Urinary bladder (tissue), 4 donors: ENCODE measurements around the gene FAAP20. TPM values are rescaled to one million over a fixed set of nuclear protein-coding genes. Genes with fewer than 3 reads are reported as not detected.

Source experiments
- DNase-seq: peaks from one replicate; pipeline ENCODE4 v3.0.0-alpha.2; 2015; ENCODE audit errors: extremely low spot score
- H3K27ac ChIP-seq: one replicate; pipeline ENCODE4 v1.5.1; 2013; ENCODE audit warnings: low read depth, mild to moderate bottlenecking, moderate library complexity
- H3K36me3 ChIP-seq: one replicate; pipeline ENCODE4 v1.6.1; 2013; ENCODE audit warnings: mild to moderate bottlenecking, moderate library complexity; ENCODE audit not compliant: insufficient read depth
- H3K4me1 ChIP-seq: one replicate; pipeline ENCODE4 v1.6.1; 2013; ENCODE audit warnings: mild to moderate bottlenecking, moderate library complexity; ENCODE audit not compliant: insufficient read depth
- H3K4me3 ChIP-seq: one replicate; pipeline ENCODE4 v1.5.1; 2013; ENCODE audit warnings: low read depth, low read length
- WGBS: extraction: QIAGEN DNeasy Blood & Tissue Kit; methylation state at CpG from one replicate; pipeline ENCODE4 v1.1.7; 2013; 5-methylcytosine and 5-hydroxymethylcytosine counted together
- polyA plus RNA-seq: library from polyadenylated mRNA; stranded (reverse); fragments of 200-250 nt; gene quantifications from one replicate; pipeline ENCODE4 v1.2.3, GENCODE V29; 2013
- total RNA-seq: library from RNA; depleted of rRNA; stranded (reverse); fragments of >200 nt; gene quantifications from one replicate; pipeline ENCODE4 v1.2.3, GENCODE V29; 2014
- donor health status: healthy with polysubstance abuse.
- donor health status: healthy.

The FAAP20 gene
- total and polyA plus RNA-seq, 2 donors = 14.6 to 96.4 TPM

DNA sequence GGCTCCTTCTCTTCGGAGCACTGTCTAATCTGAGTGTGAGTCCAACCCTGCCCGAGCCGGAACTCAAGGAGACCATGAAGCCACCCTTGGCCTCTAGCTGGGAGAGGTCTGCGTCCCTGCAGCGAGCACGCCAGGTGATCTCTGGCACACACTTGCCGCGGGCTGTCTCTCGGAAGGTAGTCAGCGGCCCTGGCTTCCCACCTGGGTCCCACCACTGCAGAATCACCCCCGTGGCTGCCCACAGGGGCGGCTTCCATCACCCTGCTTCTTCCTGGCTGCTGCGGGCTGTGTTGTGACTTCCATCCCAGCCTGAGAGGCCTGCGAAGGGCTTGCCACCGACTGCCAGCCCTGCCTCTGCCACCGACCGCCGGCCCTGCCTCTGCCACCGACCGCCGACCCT is 17.0 kb downstream of the FAAP20 start:
- DNase-seq = no peak
- Histone ChIP-seq H3K27ac (no peak overlapping the region), H3K4me1 (no peaks in the 10 kb centered on the region), H3K4me3 (no peak overlapping the region), H3K36me3 (no peaks in the 10 kb centered on the region)
- 95% methylated on average over 21 of the region's 21 CpGs for WGBS

DNA sequence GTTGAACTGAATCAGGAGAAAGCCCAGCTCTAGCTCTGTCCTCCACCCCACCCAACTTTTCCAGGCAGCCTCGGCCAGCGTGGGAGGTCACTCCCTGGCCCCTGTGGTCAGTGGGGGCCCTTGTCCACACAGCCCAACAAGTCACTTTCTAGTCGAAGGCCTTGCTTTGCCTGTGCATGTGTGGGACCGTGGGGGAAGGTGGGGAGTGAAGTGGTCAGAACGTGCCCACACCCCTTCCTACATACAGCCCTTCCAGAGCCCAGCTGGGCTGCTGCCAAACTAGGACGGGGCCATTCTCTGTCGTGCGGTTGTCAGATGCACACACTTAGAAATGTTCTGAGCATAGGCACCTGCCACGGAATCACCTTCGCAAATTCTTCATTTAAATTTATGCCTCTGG is 18.0 kb downstream of the FAAP20 start:
- no peak overlapping the region for H3K27ac ChIP-seq
- 65% methylated on average over 10 of the region's 10 CpGs for WGBS

DNA sequence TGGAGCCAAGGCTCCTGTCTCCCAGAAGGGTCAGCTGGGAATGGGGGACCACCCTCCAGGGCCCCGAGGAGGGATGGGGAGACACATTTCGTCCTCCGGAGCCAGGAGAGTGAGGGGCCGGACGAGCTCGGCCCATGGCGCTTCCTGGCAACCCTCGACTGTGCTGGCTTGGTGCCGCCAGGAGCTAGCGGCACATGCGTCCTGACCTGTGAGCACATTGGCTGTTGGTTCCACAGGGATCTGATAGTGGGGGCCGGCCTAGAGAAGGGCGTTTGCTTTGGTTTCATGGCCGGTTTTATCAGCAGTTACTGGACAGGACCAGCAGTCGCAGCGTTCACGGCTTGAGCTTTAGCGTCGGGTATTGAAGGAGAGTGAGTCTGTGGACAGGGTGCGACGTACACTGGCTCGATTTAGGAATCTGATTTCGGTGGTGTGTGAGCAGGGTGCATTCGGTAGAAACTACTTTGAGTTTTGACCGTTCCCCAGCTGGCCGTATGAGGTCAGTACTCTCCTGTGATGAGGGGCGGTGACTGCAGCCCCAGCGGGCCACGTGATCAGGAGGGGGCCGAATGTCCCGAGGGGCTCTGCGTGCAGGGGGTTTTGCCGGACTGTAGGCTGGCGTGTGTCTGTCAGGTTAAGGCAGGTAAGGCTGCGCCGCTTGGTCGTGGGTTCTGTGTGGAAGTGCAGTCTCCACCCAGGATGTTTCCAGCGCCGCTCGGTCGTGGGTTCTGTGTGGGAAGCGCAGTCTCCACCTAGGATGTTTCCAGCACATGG is 18.7 kb downstream of the FAAP20 start:
- Histone ChIP-seq H3K36me3 (no peaks in the 10 kb centered on the region), H3K4me1 (no peaks in the 10 kb centered on the region), H3K27ac (no peak overlapping the region), H3K4me3 (no peak overlapping the region)
- 80% methylated on average over 42 of the region's 42 CpGs for WGBS
- DNase-seq = no peak

More for the DNA sequence above, 18.0 kb downstream of the FAAP20 start:
- H3K4me3 ChIP-seq = no peak overlapping the region
- no peak for DNase-seq
- no peaks in the 10 kb centered on the region for H3K36me3 ChIP-seq
- no peaks in the 10 kb centered on the region for H3K4me1 ChIP-seq

DNA sequence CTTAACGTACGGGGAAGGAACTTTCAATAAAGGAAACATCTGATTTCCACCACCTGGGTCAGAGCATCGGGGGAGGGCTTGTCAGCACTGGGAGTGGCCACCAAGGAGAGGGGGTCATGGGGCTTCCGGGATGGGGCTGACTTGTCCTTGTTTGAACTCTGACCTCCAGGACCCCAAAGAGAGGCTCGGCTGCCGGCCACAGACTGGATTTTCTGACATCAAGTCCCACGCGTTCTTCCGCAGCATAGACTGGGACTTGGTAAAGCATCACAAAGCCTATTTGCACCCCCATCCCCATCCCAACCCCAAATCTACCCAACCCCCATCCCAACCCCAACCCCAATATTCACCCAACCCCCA is 19.5 kb downstream of the FAAP20 start:
- H3K27ac ChIP-seq = no peak overlapping the region
- no peaks in the 10 kb centered on the region for H3K4me1 ChIP-seq
- H3K36me3 ChIP-seq = no peaks in the 10 kb centered on the region
- DNase-seq = no peak
- 59% methylated on average over 9 of the region's 9 CpGs for WGBS
- H3K4me3 ChIP-seq = no peak overlapping the region

DNA sequence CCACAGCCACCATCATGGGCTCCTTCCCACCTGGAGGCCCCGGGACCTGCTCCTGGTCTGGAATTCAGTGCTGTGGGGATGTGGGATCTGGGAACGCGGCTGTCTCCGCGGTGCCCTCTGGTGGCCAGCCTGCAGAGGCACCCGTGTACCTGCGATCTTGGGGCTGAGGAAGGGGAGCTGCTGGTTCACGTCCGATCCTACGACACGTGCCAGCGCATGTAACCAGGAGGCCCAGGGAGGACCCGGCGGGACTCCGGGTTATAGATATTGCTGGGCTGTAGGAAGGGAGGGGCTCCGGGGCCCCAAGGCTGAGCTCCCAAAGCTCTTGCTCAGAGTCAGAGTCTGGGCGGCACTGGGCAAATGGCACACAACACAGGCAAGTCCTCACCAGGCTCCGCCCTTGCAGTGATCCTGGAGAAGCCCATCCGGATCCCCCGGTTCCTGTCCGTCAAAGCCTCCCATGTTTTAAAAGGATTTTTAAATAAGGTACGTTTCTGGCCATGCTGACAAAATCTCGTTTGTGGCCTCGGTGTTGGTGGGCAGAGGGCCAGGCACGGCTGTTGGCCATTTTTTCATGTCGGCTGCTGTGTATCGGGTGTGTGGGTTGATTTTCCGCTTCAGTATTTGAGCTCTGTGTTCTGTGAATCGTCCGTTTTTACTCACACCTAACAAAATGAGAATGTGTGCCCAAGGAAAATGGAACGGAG is 20.1 kb downstream of the FAAP20 start:
- Histone ChIP-seq H3K4me3 (no peak overlapping the region), H3K27ac (no peak overlapping the region), H3K36me3 (no peaks in the 10 kb centered on the region), H3K4me1 (no peaks in the 10 kb centered on the region)
- 9% methylated on average over 31 of the region's 31 CpGs for WGBS
- DNase-seq = peak; percentile 18

DNA sequence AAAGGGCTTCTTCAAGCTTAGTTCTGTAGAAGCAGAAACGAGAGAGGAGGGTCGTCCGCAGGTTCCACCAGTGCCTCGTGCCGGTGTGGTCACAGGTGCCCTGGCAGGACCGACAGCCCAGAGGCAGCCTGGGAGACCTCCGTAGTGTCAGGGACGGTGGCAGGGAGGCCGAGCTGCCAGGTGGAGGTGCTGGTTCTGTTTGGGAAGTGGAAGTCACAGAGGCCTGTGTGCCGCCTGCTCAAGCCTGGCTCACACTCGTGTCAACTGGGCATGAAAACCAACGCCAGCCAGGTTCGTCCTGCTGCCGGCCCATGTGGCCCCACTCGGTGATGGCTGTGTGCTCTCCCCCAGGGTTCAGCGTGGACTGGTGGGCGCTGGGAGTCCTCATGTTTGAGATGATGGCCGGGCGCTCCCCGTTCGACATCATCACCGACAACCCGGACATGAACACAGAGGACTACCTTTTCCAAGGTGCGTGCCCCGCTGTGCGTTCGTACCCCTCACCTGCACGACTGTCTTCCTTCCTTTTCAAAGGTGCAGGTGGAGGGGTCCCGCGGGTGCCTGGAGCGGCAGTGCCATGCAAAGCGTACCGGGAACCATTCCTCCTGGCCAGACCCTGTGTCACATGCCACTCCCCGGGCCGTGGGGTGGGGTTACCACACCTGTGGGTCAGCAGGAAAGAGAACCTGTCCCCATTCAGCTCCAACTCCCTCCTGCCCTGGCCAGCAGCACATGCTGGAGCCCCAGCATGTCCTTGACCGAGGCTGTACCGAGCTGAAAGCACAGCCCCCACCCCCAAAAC is 20.8 kb downstream of the FAAP20 start:
- Histone ChIP-seq H3K27ac (no peak overlapping the region), H3K4me1 (no peaks in the 10 kb centered on the region), H3K4me3 (no peak overlapping the region), H3K36me3 (no peaks in the 10 kb centered on the region)
- no peak for DNase-seq
- WGBS = 82% methylated on average over 37 of the region's 37 CpGs

DNA sequence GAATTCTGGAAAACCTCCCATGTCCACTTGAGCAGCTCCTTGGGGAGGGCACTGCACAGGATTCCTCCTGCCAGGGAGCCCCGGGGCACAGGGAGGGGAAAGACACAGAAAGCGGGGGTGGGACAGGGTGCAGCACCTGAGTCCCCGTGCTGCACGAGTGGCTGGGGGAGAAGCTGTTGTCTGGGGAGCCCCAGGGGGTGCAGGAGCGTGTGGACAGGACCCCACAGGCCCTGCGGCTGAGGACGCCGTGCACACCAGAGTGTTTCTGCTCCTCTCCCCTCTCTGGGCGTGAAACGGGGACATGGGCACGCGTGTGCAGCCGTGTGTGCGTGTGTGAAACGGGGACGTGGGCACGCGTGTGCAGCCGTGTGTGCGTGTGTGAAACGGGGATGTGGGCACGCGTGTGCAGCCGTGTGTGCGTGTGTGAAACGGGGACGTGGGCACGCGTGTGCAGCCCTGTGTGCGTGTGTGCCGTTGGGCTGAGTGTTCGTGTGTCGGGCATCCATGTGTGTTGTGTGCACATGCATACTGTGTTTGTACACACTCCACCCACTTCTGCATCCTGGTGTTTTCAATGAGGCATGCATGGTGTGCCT is 21.9 kb downstream of the FAAP20 start:
- 95% methylated on average over 33 of the region's 33 CpGs for WGBS
- Histone ChIP-seq H3K36me3 (no peaks in the 10 kb centered on the region), H3K4me1 (no peaks in the 10 kb centered on the region), H3K4me3 (no peak overlapping the region), H3K27ac (no peak overlapping the region)
- DNase-seq = no peak

DNA sequence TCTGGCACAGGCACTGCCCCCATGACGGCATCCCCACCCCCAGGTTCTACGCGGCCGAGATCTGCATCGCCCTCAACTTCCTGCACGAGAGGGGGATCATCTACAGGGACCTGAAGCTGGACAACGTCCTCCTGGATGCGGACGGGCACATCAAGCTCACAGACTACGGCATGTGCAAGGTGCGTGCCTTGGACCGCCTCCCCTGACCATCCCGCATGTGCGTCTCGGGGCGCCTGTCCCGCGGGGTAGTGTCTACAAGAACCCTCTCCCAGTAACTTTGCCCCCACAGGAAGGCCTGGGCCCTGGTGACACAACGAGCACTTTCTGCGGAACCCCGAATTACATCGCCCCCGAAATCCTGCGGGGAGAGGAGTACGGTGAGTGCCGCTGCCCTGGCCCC is 22.6 kb downstream of the FAAP20 start:
- no peak overlapping the region for H3K4me3 ChIP-seq
- H3K36me3 ChIP-seq = no peaks in the 10 kb centered on the region
- no peak overlapping the region for H3K27ac ChIP-seq
- H3K4me1 ChIP-seq = no peaks in the 10 kb centered on the region
- DNase-seq = no peak
- WGBS = 93% methylated on average over 26 of the region's 26 CpGs

DNA sequence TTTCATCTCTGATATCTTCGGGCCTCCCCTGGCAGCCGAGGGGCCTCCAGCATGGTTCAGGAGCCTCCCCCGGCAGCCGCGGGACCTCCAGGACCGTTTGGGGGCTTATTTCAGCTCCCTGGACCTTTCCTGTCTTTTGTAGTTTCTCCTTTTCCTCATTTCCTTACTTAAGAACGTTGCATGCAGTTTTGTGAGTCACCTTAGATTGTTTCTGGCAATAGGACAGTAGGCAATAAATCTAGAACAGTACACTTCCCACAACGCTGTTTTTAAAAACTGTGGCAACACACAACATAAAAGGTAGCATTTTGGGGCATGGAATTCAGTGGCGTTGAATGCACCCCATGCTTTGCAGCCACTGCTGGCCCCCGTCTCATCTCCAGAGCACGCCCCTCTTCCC is 24.4 kb downstream of the FAAP20 start:
- no peaks in the 10 kb centered on the region for H3K4me1 ChIP-seq
- no peak overlapping the region for H3K27ac ChIP-seq
- H3K36me3 ChIP-seq = no peaks in the 10 kb centered on the region
- 60% methylated on average over 11 of the region's 11 CpGs for WGBS
- no peak overlapping the region for H3K4me3 ChIP-seq
- DNase-seq = no peak

DNA sequence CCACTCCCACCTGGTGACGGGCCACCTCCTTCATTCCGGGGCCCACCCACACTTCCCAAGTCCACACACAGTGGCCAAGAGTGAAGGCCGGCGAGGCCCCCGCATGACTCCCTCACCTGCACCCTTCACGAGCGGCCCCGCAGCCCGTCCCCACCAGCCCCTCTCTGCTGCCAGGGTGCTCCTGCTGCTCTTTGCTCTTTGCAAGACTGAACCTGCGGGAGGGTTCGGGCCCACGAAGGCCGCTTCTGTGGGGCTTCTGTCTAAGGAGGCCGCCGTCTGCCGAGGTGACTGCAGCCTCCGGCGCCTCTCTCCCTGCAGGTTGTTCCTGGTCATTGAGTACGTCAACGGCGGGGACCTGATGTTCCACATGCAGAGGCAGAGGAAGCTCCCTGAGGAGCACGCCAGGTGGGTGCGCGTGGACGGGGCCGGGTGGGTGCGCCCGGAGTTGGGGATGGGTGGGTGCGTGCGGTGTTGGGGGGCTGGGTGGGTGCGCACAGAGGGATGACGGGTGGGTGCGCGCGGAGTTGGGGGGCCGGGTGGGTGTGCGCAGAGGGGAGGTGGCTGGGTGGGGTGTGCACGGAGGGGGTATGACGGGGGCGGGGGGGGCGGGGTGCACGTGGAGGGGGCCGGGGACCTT is 25.3 kb downstream of the FAAP20 start:
- DNase-seq = no peak
- Histone ChIP-seq H3K27ac (no peak overlapping the region), H3K4me3 (no peak overlapping the region), H3K36me3 (no peaks in the 10 kb centered on the region), H3K4me1 (no peaks in the 10 kb centered on the region)
- WGBS = 94% methylated on average over 43 of the region's 43 CpGs

DNA sequence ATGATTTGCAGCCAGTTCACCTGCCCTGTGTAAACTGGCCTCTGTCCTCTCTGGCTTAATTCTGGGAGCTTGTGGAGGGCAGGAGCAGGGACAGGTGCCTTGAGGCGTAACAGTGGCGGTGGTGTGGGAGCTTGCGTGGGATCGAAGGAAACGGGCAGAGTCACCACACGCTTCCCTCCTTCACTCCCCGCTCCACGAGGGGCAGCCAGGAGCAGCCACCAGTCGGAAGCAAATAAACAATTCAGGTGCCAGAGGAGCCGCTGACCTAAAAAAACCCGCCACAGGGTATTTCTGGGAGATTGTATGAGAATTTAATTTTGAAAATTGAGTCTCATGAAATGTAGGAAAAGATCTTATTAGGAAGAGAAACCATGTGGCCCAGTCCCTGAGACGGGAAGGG is 26.0 kb downstream of the FAAP20 start:
- Histone ChIP-seq H3K4me1 (no peaks in the 10 kb centered on the region), H3K27ac (no peak overlapping the region), H3K4me3 (no peak overlapping the region), H3K36me3 (no peaks in the 10 kb centered on the region)
- WGBS = 91% methylated on average over 12 of the region's 12 CpGs
- DNase-seq = no peak

DNA sequence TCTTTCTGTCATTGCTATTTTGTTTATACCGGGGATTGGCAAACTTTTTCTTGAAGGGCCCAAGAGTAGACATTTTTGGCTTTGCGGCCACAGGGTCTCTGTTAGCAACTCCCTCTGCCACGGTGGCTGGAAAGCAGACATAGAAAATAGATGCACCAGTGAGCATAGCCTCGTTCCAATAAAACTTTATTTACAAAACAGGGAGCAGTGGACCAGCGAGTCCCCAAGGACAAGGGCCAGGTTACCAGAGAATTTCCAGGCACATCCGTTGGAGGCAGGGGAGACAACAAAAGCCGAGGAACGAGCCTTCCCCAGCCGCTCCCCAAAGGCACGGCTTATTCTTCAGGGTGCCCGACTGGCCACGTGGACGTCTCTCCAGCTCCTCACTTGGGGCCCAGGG is 26.5 kb downstream of the FAAP20 start:
- Histone ChIP-seq H3K4me3 (no peak overlapping the region), H3K36me3 (no peaks in the 10 kb centered on the region), H3K4me1 (no peaks in the 10 kb centered on the region), H3K27ac (no peak overlapping the region)
- 95% methylated on average over 13 of the region's 13 CpGs for WGBS
- no peak for DNase-seq

DNA sequence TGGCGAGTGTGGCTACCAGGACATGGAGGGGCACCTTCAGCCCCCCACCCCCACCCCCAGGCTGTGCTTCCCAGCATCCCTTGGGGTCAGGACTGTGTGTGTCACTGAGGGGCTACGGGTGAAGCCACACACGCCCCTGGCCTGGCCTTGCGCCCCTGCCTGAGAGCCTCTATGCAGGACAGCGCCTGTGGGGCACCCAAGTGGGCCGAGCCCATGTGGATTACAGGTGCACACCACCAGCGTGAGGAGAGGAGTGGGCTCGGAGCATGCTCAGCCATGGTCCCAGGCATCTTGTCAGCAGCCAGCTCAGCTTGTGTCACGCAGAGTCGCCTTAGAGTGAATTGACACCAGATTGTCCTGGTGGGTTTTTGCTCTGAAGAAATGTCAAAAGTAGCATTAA is 27.9 kb downstream of the FAAP20 start:
- Histone ChIP-seq H3K4me1 (no peaks in the 10 kb centered on the region), H3K27ac (no peak overlapping the region), H3K4me3 (no peak overlapping the region), H3K36me3 (no peaks in the 10 kb centered on the region)
- 94% methylated on average over 10 of the region's 10 CpGs for WGBS
- DNase-seq = no peak
